Prostate gland (tissue), 2 donors: Measurements from ENCODE around the gene LBX2.

ENCODE experiments used
- CTCF ChIP-seq, 4 experiments: fragments of 200-600 bp in 2 of 4; fragments of 450-650 bp in 2 of 4; sonication (generic) in 2 of 4; IDR thresholded peaks; 1 replicate in 3 of 4; 2 replicates in 1 of 4; pipeline ENCODE4 v1.5.1; 2016 to 2019; ENCODE audit warnings: antibody characterized with exemption in 4 of 4, mild to moderate bottlenecking in 2 of 4, moderate library complexity in 2 of 4
- POLR2A ChIP-seq: fragments of 450-650 bp; IDR thresholded peaks from one replicate; pipeline ENCODE4 v1.6.1; 2016; ENCODE audit warnings: antibody characterized with exemption, mild to moderate bottlenecking

GRCh38 chr2:74503506-74504475, 4.4 kb upstream of the LBX2 start:
- TF ChIP-seq POLR2A (no peak), CTCF (IDR thresholded peaks at IDR 0.05) (no peak)
